HG02571 (cell line): ENCODE results near the gene AGTR2.
"Not testable (repeated sequence)": the region's sequence is repeated elsewhere in the genome, so short reads cannot be mapped to it uniquely, and the experiment has no call there.

ENCODE experiments used
- ATAC-seq: cut with Tn5 transposase; IDR thresholded peaks from one replicate; pipeline ENCODE4 v1.9.1; 2021; ENCODE audit warnings: mild to moderate bottlenecking, moderate library complexity; ENCODE audit not compliant: unreplicated experiment

Gene AGTR2

GRCh38 chrX:116170511-116170910 lies at the start of gene AGTR2:
Gene AGTR2, plus strand, starts transcription at chrX:116170744. Its CDS starts 1,537 bp downstream, at chrX:116172281.
- ATAC-seq = no peak

- no peak for ATAC-seq
Measured at GRCh38 chrX:116135277-116135676, 35.3 kb upstream of the AGTR2 start.

- ATAC-seq = not testable (repeated sequence)
Measured at GRCh38 chrX:116141270-116141669, 29.3 kb upstream of the AGTR2 start.

- no peak for ATAC-seq
Measured at GRCh38 chrX:116142976-116143375, 27.6 kb upstream of the AGTR2 start.

- no peak for ATAC-seq
Measured at GRCh38 chrX:116172976-116173375, 2.4 kb downstream of the AGTR2 start.

- ATAC-seq = no peak
Measured at GRCh38 chrX:116181300-116181699, 10.8 kb downstream of the AGTR2 start.

- ATAC-seq = no peak
Measured at GRCh38 chrX:116185163-116185562, 14.6 kb downstream of the AGTR2 start.

GRCh38 chrX:116194649-116195048 lies 24.1 kb downstream of the AGTR2 start:
- ATAC-seq = no peak

GRCh38 chrX:116198235-116198634 lies 27.7 kb downstream of the AGTR2 start:
- ATAC-seq = no peak

GRCh38 chrX:116198810-116199209 lies 28.3 kb downstream of the AGTR2 start:
- no peak for ATAC-seq

- ATAC-seq = no peak
Measured at GRCh38 chrX:116204932-116205331, 34.4 kb downstream of the AGTR2 start.

- ATAC-seq = no peak
Measured at GRCh38 chrX:116213262-116213661, 42.7 kb downstream of the AGTR2 start.

- not testable (repeated sequence) for ATAC-seq
Measured at GRCh38 chrX:116217080-116217479, 46.5 kb downstream of the AGTR2 start.
